Astrocyte (in vitro differentiated cells and primary cell): Measurements from ENCODE around the gene ABT1. TPM values are rescaled to one million over a fixed set of nuclear protein-coding genes. Genes with fewer than 3 reads are reported as not detected.
A peak's percentile ranks its signal among the peaks of the same experiment; 100 is the strongest.

Experiments used
- DNase-seq: peaks from one replicate; pipeline ENCODE4 v3.0.0-alpha.2; 2010; ENCODE audit warnings: low read depth
- FAIRE-seq: peaks from 2 replicates; lab custom pipeline; 2011; peaks lifted over from hg19 to GRCh38; lab: Jason Lieb, UNC
- H2AFZ ChIP-seq: 2 replicates; pipeline ENCODE4 v1.6.0; 2012; ENCODE audit warnings: low read depth, low read length, inconsistent platforms
- H3K27ac ChIP-seq: 2 replicates; pipeline ENCODE4 v1.5.1; 2011; ENCODE audit warnings: low read depth, low read length, inconsistent platforms
- H3K27me3 ChIP-seq: 2 replicates; pipeline ENCODE4 v1.6.0; 2011; ENCODE audit warnings: low read length, inconsistent platforms; ENCODE audit not compliant: insufficient read depth
- H3K36me3 ChIP-seq: 2 replicates; pipeline ENCODE4 v1.5.1; 2011; ENCODE audit warnings: low read length, inconsistent platforms; ENCODE audit not compliant: insufficient read depth
- H3K4me1 ChIP-seq: 2 replicates; pipeline ENCODE4 v1.5.1; 2011; ENCODE audit warnings: low read length, inconsistent platforms; ENCODE audit not compliant: insufficient read depth
- H3K4me2 ChIP-seq: 2 replicates; pipeline ENCODE4 v1.6.0; 2012; ENCODE audit warnings: low read length, inconsistent platforms
- H3K4me3 ChIP-seq: 2 replicates; pipeline ENCODE4 v1.5.1; 2011; ENCODE audit warnings: low read depth, mild to moderate bottlenecking, low read length, inconsistent platforms; ENCODE audit not compliant: insufficient read depth
- H3K79me2 ChIP-seq: 2 replicates; pipeline ENCODE4 v1.6.0; 2012; ENCODE audit warnings: mild to moderate bottlenecking, low read length, inconsistent platforms; ENCODE audit not compliant: insufficient read depth
- H3K9ac ChIP-seq: 2 replicates; pipeline ENCODE4 v1.6.0; 2012; ENCODE audit warnings: mild to moderate bottlenecking, low read length, inconsistent platforms
- H3K9me3 ChIP-seq: 2 replicates; pipeline ENCODE4 v1.5.1; 2012; ENCODE audit warnings: low read depth, mild to moderate bottlenecking, low read length, inconsistent platforms; ENCODE audit not compliant: insufficient read depth
- H4K20me1 ChIP-seq: 2 replicates; pipeline ENCODE4 v1.6.0; 2012; ENCODE audit warnings: low read length, inconsistent platforms; ENCODE audit not compliant: insufficient read depth
- H3K27ac Mint-ChIP-seq: one replicate; pipeline ENCODE4 v1.8.0; 2021; ENCODE audit warnings: mild to moderate bottlenecking, mixed read lengths; ENCODE audit not compliant: unreplicated experiment
- H3K27me3 Mint-ChIP-seq: one replicate; pipeline ENCODE4 v1.8.0; 2021; ENCODE audit warnings: low read depth, mixed read lengths; ENCODE audit not compliant: unreplicated experiment
- H3K36me3 Mint-ChIP-seq: one replicate; pipeline ENCODE4 v1.8.0; 2021; ENCODE audit warnings: low read depth, mixed read lengths; ENCODE audit not compliant: unreplicated experiment
- H3K4me1 Mint-ChIP-seq: one replicate; pipeline ENCODE4 v1.8.0; 2021; ENCODE audit warnings: low read depth, mixed read lengths; ENCODE audit not compliant: unreplicated experiment
- H3K4me3 Mint-ChIP-seq: one replicate; pipeline ENCODE4 v1.8.0; 2021; ENCODE audit warnings: mild to moderate bottlenecking, moderate library complexity, mixed read lengths; ENCODE audit not compliant: unreplicated experiment
- H3K9me3 Mint-ChIP-seq: one replicate; pipeline ENCODE4 v1.8.0; 2021; ENCODE audit warnings: mild to moderate bottlenecking, mixed read lengths; ENCODE audit not compliant: unreplicated experiment
- CTCF ChIP-seq: IDR thresholded peaks from 2 replicates; pipeline ENCODE4 v1.5.1; 2011; ENCODE audit warnings: low read depth, mild to moderate bottlenecking, inconsistent platforms, low read length, moderate library complexity; ENCODE audit not compliant: insufficient read depth
- EZH2 ChIP-seq: IDR thresholded peaks from 2 replicates; pipeline ENCODE4 v1.6.1; 2012; ENCODE audit warnings: mild to moderate bottlenecking, low read length, inconsistent platforms; ENCODE audit not compliant: insufficient read depth
- total RNA-seq: library from RNA; stranded (reverse); gene quantifications from 2 replicates; pipeline ENCODE4 v1.2.1, GENCODE V29; 2021

The ABT1 gene
- total RNA-seq, 1 donor from 2014 or later, result 17.3 TPM

GRCh38 chr6:26604797-26605196, 8.0 kb downstream of the ABT1 start:
- FAIRE-seq, result no peak
- Histone ChIP-seq H3K27ac (no peak overlapping the region), H3K9ac (no peak overlapping the region), H3K36me3 (peaks cover under 1% of the 10 kb centered on the region), H3K27me3 (peaks cover 3% of the 10 kb centered on the region), H3K9me3 (no peaks in the 10 kb centered on the region), H3K4me1 (no peaks in the 10 kb centered on the region), H3K4me2 (no peak overlapping the region), H2AFZ (no peak overlapping the region), H3K4me3 (no peak overlapping the region), H4K20me1 (no peaks in the 10 kb centered on the region), H3K79me2 (no peaks in the 10 kb centered on the region)
- DNase-seq, result no peak
- Mint-ChIP-seq H3K4me1 (peaks cover 2% of the 10 kb centered on the region), H3K4me3 (no peak overlapping the region), H3K27me3 (peaks cover 6% of the 10 kb centered on the region), H3K36me3 (peaks cover 1% of the 10 kb centered on the region), H3K27ac (no peak overlapping the region), H3K9me3 (no peaks in the 10 kb centered on the region)
- no peak for TF ChIP-seq CTCF
- TF ChIP-seq EZH2, result no peak

- Mint-ChIP-seq H3K36me3 (no peaks in the 10 kb centered on the region), H3K4me1 (peaks cover 2% of the 10 kb centered on the region), H3K27me3 (peaks cover 28% of the 10 kb centered on the region), H3K9me3 (peaks cover 7% of the 10 kb centered on the region), H3K4me3 (peak overlapping the region; percentile 28), H3K27ac (no peak overlapping the region)
- Histone ChIP-seq H2AFZ (peak overlapping the region; percentile 56), H3K4me2 (peak overlapping the region; percentile 73), H3K9ac (no peak overlapping the region), H3K4me3 (peak overlapping the region; percentile 18), H3K36me3 (no peaks in the 10 kb centered on the region), H4K20me1 (no peaks in the 10 kb centered on the region), H3K27me3 (peaks cover 14% of the 10 kb centered on the region), H3K27ac (no peak overlapping the region), H3K9me3 (no peaks in the 10 kb centered on the region), H3K4me1 (no peaks in the 10 kb centered on the region), H3K79me2 (no peaks in the 10 kb centered on the region)
- peak; percentile 25 for DNase-seq
- FAIRE-seq, result peak; percentile 34
- TF ChIP-seq EZH2 (no peak), CTCF (peak; percentile 74)
These were observed 10.9 kb downstream of the ABT1 start for GRCh38 chr6:26607434-26608230.

DNA sequence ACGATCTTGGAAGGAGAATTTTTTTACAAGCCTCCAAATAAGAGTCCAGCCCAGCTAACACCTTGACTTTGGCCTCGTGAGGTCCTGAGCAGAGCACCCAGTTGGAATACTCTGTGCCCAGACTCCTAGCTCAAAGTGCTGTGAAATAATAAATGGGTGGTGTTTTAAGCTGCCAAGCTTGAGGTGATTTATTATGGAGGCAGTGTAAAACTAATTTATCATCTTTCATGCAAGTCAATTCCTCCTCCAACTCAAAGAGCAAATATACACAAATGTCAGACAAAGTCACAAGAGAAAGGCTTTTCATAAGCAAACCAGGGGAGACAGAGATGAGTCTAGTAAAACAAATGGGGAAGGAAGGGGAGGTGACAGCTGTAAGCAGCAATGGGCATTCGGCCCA, 12.7 kb downstream of the ABT1 start:
- Mint-ChIP-seq H3K9me3 (peaks cover 14% of the 10 kb centered on the region), H3K4me1 (peaks cover 2% of the 10 kb centered on the region), H3K4me3 (no peak overlapping the region), H3K27ac (no peak overlapping the region), H3K27me3 (peaks cover 47% of the 10 kb centered on the region), H3K36me3 (no peaks in the 10 kb centered on the region)
- FAIRE-seq, result no peak
- no peak overlapping the region for H3K27ac ChIP-seq
- no peaks in the 10 kb centered on the region for H3K36me3 ChIP-seq
- H3K4me1 ChIP-seq, result peaks cover 8% of the 10 kb centered on the region
- no peaks in the 10 kb centered on the region for H4K20me1 ChIP-seq
- no peak overlapping the region for H2AFZ ChIP-seq
- no peak overlapping the region for H3K9ac ChIP-seq
- TF ChIP-seq EZH2 (no peak), CTCF (no peak)
- peaks cover 32% of the 10 kb centered on the region for H3K27me3 ChIP-seq
- DNase-seq, result no peak
- H3K4me2 ChIP-seq, result no peak overlapping the region
- H3K4me3 ChIP-seq, result no peak overlapping the region
- no peaks in the 10 kb centered on the region for H3K79me2 ChIP-seq
- no peaks in the 10 kb centered on the region for H3K9me3 ChIP-seq
